ENCODE measurements around the gene TLL2.

The TLL2 gene

DNA sequence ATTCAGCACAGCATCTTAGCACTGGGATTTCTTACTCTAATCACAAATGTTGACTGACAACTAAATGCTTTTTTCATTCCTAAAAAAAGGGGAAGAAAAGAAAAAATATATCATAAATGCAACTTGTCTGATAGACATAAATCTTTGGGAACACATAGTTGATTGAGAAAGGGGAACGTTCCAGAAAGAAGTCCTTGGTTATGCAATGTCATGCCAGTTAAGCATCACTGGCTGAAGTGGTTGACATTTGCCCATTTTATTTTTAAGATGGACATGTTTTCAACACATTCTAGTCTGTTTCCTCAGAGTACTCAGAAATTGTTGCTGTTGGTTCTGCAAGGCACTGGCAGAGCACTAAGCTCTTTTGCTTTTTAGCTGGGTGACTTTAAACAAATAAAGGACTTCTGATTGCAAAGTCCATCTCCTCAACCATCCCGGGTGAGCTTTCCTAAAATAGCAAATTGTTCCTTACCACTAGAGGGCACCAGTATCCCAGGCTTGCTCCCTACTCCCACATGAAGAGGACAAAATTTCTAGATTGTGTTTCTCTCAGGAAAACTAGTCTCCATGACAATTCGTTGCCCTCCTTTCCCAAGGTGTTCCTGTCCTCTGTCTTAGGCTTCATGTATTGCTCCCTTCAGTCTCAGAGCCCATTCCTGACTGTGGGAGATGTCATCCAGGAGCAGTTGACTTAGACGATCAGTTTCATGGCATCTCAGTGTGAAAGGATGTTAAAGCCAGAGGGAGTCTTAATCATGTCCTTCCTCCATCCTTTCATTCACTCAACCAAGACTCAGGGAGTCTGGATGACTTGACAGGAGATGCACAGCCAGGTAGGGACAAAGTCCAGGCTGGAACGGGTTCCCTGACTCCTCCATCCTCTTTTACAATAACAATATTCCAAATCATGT lies 178.9 kb downstream of the TLL2 start:
- no peak for DNase-seq (ENCODE audit: low read depth in 1 of 2, low spot score in 1 of 2)

DNA sequence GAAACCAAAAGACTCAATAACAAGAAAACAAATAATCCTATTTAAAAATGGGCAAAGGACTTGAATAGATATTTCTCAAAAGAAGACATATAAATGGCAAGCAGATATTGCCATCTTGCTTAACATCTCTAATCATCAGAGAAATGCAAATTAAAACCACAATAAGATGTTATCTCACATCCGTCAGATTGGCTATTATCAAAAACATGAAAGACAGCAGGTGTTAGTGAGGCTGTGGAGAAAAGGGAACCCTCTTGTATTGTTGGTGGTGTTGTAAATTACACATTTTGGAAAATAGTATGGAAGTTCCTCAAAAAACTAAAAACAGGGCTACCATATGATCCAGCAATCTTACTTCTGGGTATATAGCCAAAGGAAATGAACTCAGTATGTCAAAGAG lies 180.6 kb downstream of the TLL2 start:
- no peak for DNase-seq (ENCODE audit: low read depth in 1 of 2, low spot score in 1 of 2)

DNA sequence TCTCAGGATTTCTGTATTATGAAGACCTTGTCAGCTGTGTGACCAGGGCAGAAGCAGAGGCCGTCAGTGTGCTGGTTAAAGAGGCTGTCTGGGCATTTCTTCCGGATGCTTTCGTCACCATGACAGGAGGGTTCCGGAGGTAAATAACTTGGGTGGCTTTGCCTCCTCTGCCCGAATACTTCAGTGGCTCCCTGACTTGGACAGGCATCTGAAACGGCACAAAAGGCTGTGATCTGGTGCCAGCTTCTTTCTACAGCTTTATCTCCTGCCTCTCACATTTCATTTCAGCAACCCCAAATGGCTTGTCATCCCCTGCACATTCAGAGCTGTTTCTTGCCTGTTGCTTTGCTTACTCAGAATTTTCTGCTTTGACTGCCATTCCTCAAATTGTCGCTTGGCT lies 186.3 kb downstream of the TLL2 start:
- DNase-seq (ENCODE audit: low read depth in 1 of 2, low spot score in 1 of 2): no peak

DNA sequence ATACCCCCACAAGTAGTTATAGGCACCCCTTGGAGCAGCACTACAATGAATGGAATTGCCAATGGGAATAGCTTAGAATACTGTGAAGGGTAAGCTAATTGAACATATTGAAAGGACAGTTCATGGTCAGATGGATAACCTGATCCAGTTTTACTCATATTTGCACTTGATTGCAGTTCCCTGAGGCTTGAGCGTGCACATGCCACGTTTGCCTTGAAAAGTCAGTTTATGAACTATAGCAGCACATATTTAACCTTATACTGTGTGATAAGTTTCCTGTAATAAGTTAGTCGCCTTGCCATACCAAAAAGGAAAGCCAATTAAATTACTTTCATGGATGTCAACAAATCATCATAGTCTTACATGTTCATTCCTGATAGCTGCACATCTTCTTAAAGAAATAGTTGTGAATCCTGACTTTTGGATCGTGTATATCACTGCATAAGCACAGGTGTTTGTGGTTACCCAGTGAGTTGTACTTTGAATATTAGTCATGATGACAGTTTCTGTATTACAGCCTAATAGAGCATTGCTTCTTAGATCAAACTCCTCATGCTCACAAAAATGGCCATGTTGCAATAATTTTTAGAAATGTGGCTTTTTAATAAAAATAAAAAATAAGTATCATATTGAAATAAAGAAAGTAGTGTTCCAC lies 187.9 kb downstream of the TLL2 start:
- DNase-seq (ENCODE audit: low read depth in 1 of 2, low spot score in 1 of 2): no peak

GRCh38 chr10:96324447-96324846 lies 189.3 kb downstream of the TLL2 start:
- no peak for DNase-seq (ENCODE audit: low read depth in 1 of 2, low spot score in 1 of 2)

GRCh38 chr10:96322275-96322674 lies 191.5 kb downstream of the TLL2 start:
- DNase-seq (ENCODE audit: low read depth in 1 of 2, low spot score in 1 of 2): no peak

DNA sequence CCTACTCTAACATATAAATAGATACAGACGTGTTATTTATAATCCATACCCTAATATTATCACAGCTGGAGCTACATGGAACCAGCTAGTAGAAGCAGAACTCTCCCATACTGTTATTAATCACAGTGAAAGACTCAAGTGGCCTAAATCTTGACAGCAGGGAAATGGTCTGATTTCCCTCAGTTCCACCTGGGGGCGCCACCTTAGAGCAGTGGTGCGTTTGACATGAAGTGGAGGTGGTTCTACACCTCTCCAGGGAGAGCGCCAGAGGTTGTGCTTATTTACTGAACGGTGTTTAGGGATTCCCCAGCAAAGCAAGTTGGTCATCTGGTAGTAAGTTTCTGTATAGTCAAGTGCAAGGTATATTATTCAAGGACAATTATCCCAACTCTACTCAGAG lies 191.9 kb downstream of the TLL2 start:
- no peak for DNase-seq (ENCODE audit: low read depth in 1 of 2, low spot score in 1 of 2)

DNA sequence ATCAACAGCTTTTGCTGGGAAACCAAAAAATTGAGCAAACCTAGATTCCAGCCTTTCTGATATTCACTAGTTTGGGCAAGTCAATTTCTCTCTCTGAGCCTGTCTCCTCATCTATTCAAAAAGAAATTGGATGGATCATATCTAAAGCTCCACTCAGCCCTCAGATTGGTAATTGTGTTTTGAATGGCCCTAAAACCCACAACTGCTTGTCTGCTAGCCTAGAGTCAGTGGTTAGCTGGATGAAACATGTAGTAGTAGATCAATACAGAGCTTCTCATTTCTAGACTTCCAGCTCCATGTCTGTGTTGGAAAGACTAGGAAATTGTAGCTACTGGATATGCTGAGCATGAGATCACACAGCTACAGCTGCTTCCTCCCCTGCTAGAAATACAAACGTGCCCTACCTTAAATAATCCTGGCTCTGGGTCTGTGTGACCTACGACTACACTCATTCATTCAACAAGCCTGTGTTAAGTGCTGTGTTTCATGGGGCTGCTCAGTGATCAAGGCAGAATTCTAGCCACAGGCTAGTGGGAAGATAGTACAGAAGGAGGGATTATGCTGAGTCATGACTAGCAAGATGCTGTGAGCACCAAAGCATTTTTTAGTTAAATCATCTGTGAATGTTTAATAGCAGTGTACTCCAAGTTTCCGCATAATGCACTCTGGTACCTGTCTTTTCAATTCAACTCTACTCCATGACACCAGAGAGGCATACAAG lies 193.8 kb downstream of the TLL2 start:
- DNase-seq (ENCODE audit: low read depth in 1 of 2, low spot score in 1 of 2): no peak

DNA sequence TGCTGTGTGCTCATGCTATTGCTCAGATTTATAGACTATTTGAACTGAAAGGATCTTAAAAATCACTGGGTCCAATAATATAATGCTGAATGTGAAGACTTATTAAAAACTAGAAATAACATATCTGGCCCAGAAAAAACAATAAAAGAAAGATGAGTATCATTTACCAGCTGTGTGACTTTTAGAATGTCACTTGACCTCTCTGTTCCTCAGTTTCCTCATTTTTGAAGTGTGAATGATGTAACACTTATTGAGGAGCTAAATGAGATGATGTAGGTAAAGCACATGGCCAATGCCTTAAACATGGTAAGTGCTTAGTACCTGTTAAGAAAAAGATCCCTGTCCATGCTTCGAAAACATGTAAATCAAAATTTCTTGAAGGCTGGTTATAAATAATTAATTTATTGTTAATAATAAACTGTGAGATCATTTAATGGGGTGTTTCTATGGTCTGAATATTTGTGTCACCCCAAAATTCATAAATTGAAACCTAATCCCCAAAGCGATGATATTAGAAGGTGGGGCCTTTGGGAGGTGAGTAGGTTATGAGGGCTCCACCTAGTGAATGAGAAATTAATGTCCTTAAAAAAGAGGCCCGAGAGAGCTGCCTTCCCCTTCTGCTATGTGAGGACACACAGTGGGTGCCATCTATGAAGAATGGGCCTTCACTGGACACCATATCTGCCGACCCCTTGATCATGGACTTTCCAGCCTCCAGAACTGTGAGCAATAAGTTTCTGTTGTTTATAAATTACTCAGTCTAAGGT lies 196.5 kb downstream of the TLL2 start:
- no peak for DNase-seq (ENCODE audit: low read depth in 1 of 2, low spot score in 1 of 2)
